Activated CD4-positive, alpha-beta T cell treated with anti-CD3 and anti-CD28 coated beads, Interleukin-2, amount 50 U/mL, for 4 hours (primary cell): ENCODE measurements around the gene IL6ST.
"Not testable (repeated sequence)": the region's sequence is repeated elsewhere in the genome, so short reads cannot be mapped to it uniquely, and the experiment has no call there.

ENCODE experiments used
- DNase-seq, 2 experiments: peaks; one replicate each; pipeline ENCODE4 v3.0.0-alpha.2; 2020

The IL6ST gene

DNA sequence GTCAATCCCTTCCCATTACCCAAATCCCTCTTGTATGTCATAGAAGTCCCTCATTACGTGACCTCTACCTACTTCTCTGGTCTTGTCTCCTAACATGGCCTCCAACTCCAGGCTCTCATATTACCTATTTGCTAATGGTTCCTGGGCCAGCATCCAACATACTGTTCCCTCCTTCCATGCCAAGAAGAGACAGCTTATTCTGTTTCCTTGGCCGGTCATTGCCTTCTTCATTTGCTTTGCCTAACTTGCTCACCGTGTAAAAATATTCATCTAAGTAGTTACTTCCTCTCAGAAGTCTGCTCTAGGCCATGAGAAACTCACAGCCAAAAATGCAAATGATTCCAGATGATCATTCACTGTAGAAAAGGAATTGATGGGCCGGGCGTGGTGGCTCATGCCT, 8.9 kb upstream of the IL6ST start:
- no peak for DNase-seq

DNA sequence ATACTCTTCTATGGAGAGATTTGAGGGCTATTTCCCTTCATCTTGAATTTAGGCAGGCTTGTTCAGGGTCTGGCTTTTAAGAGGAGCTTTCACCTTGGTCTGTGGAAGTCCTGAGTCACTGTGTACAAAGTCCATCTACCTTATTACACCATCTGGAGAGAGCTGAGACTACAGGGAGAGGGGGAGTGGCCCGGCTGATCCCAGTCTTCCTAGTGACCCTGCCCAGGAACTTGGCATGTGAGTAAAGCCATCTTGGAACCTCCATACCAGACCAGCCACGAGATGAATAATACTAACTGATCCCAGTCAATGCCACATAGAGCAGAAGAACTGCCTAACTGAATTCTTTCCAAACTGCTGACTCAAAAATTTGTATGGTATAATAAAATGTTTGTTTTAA, 8.4 kb upstream of the IL6ST start:
- no peak for DNase-seq

DNA sequence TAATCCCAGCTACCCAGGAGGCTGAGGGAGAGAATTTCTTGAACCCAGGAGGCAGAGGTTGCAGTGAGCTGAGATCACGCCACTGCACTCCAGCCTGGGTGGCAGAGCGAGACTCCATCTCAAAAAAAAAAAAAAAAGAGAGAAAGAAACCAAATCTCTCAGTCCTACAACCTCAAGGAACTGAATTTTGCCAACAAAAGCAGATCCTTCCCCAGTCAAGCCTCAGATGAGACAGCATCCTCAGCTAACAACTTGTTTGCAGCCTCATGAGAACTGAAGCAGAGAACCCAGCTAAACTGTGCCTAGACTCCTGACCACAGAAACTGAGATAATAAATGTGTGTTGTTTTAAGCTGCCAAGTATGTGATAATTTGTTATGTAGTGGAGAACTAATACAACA, 7.5 kb upstream of the IL6ST start:
- DNase-seq = no peak

DNA sequence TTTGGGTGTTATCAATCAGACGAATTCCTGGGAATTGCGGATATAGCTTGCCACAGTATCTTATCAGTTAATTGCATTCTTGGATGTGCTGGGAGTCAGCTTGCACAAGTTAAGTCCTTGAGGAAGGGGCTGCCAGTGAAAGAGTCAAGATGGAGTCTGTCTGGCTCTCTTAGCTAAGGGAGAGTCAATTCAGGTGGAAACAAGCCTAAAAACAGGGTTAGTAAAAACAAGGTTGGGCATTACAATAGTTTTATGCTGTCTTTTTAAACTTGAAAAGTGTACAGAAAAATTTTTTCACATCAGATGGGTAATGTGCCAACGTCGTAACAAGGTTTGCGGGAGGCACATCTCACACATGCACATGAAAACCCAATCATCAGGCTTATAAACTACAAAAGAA, 5.5 kb upstream of the IL6ST start:
- not testable (repeated sequence) for DNase-seq

DNA sequence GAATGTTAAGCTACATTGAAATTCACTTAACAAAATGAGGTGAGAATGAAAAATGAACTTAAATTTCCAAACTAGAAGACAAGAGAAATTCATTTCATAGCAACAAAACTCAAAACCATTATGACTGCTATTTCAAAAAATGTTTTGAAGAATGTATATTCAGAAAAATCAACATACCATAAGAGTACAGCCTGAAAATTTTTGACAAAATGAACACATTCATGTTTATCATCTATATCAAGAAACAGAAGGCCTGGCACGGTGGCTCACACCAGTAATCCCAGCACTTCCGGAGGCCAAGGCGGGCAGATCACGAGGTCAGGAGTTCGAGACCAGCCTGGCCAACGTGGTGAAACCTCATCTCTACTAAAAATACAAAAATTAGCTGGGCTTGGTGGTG, 4.2 kb upstream of the IL6ST start:
- DNase-seq = no peak

DNA sequence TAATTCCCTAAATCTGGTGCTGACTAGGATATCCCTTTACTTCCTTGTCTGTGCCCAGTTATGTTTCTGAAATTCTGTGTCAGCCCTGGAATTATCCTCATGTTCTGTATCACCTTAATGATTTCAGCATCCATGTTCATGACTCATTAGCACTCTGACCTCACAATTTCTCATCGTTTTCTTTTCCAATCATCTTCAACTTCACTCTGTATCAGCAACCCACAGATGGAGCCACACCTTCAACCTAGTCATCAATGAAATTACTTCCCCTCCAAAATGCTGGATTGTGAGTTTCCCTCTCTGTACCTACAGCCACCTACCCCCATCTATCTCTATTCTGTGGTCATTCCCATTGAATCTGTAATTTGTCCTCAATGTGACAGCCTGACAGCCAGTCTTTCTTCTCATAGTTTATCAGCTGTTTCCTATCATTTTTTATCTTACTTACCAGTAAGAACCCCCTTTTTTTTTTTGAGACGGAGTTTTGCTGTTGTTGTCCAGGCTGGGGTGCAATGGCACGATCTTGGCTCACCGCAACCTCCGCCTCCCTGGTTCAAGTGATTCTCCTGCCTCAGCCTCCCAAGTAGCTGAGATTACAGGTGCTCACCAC, 3.1 kb upstream of the IL6ST start:
- peak in 1 of 2 experiments; percentile 11 for DNase-seq

DNA sequence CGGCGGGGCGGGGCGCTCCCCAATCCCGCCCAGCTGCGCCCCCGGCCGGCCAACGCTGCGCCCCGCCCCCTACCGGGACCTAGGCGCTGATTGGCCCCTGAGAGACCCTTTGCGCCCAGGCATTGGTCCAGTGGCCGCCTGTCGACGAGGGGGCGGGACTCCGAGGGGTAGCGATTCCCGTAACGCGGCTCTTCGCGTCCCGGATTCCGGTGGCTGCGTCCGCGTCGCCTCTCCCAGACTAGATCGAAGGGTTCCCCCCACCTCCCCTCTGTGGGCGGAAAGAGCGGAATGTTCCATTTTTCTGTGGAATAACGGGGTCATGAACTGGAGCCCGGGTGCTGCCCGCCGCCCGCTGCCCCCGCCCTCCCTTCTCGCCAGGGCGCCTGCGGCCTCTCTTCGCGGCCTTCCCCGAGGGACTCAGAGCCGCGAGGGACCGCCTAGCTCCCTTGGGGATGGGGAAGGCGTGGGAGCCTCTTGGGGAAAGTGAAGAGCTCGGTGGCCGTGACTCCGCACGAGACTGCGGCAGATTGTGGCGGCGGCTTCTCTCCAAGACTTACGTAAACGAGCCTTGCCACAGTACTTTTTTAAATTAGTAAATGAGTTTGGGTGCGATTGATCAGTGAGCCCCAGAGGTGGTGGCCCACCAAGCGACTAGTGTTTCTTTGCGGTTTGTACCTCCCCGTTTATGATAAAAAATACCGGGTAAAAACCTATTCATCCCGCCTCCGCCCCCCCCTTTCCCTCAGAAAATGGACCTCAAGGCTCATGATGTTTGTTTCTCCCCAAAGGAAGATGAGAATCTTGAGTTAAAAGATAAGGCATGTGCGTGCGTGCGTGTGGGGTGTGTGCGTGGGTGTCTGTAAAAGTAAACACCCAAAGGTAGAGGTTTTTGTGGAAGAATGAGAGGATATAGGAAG, 493 bp upstream of the IL6ST start:
- peak; percentile 94 to 96 for DNase-seq

DNA sequence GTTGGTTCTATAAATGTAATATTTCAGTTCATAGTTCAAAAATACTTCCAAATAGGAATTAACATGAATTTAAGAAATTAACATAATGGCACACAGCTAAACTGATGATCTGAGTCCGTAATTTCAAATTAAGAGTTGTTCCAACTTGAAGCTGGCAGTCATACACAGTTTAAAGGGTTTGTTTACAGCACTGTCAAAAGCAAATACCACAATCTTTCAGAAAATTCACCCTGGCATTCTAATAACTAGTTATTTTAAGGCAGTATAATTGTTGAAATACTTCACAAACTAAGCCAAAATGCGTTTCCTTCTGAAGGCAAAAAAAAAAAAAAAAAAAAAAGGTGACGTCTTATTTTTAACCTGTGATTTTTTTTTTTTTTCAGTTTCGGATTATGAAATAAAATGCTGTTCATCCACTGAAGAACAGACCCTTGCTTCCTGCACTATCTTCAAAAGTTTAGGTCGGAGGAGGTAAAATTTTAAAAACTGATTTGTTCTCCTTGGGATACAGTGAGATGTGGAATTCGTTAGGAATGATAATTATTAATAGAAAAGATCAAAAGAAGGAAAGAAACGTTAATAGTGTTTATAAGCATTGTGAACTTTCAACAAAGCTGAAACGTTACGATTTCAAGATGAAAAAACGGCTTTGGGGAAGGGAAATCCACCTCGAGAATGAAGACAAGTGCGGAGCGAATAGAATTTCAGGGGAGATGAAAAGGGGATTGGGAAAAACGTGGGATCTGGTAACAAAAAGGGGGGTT, 850 bp downstream of the IL6ST start:
- no peak for DNase-seq

DNA sequence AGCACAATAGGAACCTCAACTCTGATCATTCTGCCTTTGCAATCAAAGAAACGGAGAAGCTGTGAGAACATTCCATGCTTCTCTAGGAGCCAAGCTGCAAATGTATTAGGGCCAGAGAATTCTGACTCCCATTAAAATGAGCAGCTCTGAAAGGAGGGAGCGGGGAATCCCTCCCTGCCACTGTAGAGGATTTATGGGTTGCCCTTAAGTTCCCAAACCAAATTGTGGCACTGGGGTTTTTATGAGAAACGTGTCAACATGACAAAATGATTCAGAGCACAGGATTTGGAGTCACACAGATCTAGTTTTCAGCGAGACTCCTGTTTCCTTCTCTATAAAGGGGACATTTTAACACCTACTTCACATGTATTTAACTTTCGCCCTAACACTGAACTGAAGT, 1.8 kb downstream of the IL6ST start:
- DNase-seq = no peak

DNA sequence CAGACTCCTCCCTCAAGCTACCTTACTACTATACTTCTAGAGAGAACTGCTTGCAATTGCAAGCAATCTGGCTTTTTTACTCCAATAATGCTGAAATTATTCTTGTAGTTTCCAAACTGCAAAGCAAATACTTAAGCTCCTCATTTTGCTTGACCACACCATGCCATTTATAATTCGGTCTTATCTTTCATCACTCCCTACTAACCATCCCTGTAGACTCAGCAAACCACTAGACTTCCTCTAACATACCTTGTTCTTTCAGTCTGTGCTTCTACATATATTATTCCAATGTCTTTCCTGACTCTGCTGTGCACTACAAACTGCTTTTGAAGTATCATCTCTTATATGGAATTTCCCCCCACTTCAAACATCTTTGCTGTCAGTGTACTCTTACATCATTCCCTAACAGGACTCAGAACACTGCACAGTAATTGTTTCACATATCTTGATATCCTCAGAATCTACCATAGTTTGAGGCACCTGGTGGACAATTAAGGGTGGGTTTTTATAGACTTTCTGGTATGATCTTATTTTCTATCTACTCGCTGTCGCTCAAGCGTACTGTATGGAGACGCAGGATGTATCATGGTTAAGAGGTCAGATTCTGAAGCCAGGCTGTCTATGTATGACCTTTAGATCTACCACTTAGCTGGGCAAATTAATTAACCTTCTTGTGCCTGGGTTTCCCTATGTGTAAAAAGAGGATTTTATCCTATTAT, 2.8 kb downstream of the IL6ST start:
- no peak for DNase-seq

DNA sequence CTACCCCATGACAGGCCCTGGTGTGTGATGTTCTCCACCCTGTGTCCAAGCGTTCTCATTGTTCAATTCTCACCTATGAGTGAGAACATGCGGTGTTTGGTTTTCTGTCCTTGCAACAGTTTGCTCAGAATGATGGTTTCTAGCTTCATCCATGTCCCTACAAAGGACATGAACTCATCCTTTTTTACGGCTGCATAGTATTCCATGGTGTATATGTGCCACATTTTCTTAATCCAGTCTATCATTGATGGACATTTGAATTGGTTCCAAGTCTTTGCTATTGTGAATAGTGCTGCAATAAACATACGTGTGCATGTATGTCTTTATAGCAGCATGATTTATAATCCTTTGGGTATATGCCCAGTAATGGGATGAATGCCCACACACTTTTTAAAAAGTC, 3.9 kb downstream of the IL6ST start:
- DNase-seq = not testable (repeated sequence)

DNA sequence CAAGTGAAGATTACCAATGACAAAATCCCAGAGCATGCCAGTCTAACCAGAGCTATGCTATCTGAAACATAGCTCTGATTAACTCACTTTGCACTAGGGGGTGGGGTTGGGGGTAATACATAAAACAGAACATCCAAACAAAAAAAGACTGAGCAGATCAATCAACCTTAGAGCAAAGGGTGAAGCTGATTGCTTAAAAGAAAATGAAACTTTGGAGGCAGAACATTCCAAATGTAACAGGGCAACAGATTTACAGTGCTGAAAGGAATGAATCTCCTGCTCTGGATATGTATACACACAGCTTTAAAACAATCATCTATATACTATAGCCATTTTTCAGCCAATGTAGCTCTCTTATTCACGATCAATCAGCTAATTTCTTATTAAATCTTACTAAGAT, 4.9 kb downstream of the IL6ST start:
- DNase-seq = no peak

DNA sequence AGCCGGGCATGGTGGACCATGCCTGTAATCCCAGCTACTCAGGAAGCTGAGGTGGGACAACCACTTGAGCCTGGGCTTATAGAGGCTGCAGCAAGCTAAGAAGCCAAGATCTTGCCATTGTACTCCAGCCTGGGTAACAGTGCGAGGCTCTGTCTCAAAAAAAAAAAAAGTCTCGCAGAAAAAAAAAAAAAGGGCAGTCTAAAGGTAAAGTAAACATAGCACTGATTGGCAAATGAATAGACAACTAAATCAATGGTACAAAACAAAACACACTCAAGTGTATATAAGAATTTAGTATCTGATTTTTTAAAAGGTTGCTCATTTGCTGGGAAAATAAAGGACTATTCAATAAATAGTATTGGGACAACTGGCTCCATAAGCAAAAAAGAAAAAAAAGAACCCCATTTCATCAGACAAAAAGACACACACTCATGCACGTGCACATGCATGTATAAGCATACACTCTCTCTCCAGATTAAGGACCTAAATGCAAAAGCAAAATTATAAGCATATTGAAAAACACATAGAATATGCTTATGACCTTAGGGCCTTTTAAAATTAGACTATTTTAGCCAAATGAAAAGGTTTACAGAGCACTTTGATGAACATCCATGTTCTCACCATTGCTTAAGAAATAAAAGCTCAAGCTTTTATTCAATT, 5.7 kb downstream of the IL6ST start:
- no peak for DNase-seq

DNA sequence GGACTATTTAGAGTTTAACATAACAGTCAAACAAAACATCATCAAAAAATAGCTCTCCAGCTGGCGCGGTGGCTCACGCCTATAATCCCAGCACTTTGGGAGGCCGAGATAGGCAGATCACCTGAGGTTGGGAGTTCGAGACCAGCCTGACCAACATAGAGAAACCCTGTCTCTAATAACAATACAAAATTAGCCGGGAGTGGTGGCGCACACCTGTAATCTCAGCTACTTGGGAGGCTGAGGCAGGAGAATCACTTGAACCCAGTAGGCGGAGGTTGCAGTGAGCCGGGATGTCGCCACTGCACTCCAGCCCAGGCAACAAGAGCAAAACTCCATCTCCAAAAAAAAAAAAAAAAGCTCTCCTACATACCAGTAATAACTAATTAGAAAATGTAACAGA, 6.3 kb downstream of the IL6ST start:
- DNase-seq = not testable (repeated sequence)

DNA sequence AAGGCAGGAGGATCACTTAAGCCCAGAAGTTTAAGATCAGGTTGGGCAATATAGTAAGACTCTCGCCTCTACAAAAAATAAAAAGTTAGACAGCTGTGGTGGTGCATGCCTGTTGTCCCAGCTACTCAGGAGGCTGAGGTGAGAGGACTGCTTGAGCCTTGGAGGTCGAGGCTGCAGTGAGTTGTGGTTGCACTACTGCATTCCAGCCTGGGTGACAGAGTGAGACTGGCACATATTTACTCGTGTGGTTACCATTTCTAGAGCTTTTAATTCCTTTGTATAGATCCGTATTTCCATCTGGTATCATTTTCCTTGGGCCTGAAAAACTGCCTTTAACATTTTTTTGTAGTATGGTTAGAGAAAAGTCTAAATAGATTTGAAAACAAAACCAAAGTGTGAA, 7.8 kb downstream of the IL6ST start:
- no peak for DNase-seq

DNA sequence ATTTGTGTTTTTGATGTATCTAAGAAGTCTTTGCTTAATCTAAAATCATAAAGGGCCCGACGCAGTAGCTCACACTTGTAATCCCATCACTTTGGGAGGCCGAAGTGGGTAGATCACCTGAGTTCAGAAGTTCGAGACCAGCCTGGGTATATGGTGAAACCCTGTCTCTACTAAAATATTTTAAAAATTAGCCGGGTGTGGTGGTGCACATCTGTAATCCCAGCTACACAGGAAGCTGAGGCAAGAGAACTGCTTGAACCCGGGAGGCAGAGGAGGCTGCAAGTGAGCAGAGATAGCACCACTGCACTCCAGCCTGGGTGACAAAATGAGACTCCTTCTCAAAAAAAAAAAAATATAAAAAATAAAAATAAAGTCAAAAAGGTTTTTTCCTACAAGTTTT, 9.6 kb downstream of the IL6ST start:
- no peak for DNase-seq

DNA sequence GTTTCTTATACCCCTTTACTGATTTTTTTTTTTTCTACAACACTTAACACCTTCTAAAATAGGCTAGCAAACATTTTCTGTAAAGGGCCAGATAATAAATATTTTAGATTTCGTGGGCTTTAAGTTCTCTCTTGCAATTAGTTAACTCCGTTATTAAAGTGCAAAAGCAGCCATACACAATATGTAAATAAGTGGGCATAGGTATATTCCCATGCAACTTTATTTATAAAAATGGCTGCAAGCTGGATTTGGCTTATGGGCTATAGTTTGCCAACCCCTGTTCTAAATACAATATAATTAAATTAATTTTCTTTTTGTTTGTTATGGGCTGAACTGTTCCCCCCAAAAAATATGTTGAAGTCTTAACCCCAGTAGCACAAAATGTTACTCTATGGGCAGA, 10.8 kb downstream of the IL6ST start:
- no peak for DNase-seq

DNA sequence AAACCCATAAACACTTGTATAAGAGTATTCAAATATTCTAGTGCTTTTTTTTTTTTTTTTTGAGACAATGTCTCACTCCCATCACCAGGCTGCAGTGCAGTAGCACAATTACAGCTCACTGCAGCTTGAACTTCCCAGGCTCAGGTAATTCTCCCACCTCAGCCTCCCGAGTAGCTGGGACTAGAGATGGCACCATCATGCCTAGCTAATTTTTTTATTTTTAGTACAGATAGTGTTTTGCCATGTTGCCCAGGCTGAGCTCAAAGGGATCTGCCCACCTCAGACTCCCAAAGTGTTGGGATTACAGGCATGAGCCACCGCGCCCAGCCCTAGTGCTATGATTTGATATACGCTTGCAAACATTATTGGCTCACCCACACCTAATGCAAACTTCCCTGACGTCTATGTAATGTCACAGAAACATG, 11.8 kb downstream of the IL6ST start:
- DNase-seq = no peak

DNA sequence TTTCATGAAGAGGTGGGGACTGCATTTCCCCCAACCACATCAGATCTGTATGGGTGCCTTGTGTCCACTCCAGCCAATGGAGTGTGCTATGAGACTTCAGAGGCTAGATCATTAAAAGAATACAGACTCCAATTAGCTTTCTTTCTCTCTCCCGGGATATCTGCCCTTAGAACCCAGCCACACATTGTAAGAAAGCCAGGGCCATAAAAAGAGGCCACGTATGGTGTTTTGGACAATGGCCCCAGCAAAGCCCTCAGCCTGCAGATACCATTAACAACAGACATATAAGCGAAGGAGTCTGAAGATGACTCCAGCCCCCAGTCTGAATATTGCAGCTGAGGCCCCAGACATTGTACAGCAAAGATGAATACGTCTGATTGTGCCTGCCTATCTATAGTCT, 21.5 kb downstream of the IL6ST start:
- DNase-seq = no peak

DNA sequence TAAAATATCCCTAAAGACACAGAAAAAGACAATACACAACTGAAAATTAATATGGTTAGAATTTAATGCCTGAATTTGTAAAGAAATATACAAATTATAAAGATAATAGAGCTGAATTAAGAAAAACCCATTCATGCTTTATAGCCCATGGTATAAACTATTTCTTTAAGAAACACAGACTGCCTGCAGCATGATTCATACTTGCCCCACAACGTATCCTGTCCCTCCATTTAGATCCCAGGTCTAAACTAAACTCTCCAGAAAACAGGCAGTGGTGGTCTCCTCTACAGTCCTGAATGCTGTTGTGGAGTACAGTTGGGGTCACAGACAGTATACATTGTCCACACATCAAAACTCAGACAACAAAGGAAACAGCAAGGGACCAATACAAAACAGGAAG, 24.8 kb downstream of the IL6ST start:
- no peak for DNase-seq

DNA sequence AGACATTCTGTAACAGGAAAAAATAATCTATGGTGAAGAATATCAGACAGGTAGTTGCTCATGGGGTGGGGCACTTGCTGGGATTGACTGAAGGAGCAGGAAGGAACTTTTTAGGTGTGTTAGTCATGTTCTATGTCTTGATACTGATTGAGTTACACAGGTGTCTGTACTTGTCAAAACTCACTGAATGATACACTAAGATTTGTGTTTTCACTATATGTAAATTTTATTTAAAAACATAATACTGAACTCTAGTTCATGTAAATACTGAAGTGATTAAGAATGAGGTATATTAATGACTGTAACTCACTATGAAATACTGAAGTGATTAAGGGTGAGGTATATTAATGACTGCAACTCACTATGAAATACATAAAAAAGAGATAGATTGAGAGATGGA, 28.5 kb downstream of the IL6ST start:
- no peak for DNase-seq

DNA sequence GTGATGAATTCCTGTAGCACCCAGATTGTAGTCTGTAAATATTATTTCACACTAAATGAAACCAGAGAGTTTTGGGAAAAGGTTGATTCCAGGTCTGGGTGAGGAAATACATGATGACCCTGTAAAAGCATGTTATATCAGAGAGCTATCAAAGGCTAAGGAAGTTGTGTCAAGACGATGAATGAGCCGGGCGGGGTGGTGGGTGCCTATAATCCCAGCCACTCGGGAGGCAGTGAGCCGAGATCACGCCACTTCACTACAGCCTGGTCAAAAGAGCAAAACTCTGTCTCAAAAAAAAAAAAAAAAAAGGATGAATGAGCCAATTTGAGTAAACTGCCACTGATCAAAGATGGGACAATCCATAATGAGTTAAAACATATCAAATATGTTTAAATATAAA, 29.2 kb downstream of the IL6ST start:
- DNase-seq = no peak

DNA sequence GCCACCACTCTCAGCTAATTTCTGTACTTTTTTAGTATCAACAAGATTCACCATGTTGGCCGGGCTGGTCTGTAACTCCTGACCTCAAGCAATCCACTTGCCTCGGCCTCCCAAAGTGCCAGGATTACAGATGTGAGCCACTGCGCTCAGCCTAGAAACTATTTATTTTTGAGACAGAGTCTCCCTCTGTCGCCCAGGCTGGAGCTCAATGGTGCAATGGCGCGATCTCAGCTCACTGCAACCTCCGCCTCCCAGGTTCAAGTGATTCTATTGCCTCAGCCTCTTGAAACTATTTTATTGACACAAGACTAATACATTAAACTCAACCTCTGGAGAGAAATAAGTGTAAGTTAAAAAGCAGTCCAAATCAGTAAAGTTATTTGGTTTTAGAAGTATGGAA, 34.0 kb downstream of the IL6ST start:
- DNase-seq = no peak
